ENCODE results near the gene PMM2. TPM values are rescaled to one million over a fixed set of nuclear protein-coding genes. Genes with fewer than 3 reads are reported as not detected.

The PMM2 gene
- polyA plus RNA-seq, 1 donor (not counting 4 experiments of a cell fraction or from before 2014, with no cell fraction given): 38.6 TPM

DNA sequence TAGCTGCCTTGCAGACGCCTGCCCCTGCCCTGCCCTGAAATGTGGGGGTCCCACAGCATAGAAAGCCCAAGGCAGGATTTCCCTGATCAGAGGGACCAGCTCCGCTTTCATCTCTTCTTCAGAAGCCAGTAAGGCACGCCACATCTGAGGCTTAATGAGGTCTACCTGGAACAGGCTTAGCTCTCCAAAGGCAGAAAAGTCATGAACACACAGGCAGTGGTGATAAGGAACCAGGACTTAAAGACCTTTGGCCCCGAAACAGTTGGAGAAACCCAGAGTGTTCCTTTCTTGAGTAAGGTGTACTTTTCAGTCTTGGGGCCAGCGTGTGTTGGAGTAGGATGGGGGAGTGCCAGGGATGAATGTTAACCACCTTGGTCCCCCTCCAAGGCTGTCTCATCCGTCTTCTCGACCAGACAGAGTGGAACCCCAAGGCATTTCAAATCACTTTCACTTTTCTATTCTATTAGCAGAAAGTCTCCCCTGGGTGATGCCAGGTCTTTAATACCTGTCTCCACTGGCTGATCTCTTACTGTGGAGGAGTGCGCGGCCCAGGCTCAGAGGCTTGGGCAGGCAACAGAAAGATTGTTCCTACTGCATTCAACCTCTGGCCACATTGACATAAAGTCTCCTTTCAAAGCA is 44.1 kb upstream of the PMM2 start:
- no peak for TF ChIP-seq EZH2 (IDR thresholded peaks at IDR 0.05; ENCODE audit: low read length)
- TF ChIP-seq, protein P1, sequence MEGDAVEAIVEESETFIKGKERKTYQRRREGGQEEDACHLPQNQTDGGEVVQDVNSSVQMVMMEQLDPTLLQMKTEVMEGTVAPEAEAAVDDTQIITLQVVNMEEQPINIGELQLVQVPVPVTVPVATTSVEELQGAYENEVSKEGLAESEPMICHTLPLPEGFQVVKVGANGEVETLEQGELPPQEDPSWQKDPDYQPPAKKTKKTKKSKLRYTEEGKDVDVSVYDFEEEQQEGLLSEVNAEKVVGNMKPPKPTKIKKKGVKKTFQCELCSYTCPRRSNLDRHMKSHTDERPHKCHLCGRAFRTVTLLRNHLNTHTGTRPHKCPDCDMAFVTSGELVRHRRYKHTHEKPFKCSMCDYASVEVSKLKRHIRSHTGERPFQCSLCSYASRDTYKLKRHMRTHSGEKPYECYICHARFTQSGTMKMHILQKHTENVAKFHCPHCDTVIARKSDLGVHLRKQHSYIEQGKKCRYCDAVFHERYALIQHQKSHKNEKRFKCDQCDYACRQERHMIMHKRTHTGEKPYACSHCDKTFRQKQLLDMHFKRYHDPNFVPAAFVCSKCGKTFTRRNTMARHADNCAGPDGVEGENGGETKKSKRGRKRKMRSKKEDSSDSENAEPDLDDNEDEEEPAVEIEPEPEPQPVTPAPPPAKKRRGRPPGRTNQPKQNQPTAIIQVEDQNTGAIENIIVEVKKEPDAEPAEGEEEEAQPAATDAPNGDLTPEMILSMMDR (optimal IDR thresholded peaks at IDR 0.05 in 1 of 3, IDR thresholded peaks at IDR 0.05 in 1 of 3, conservative IDR thresholded peaks at IDR 0.05 in 1 of 3; ENCODE audit: extremely low read depth in 1 of 3, insufficient read depth in 2 of 3, low read length in 3 of 3): no peak
- Histone ChIP-seq H3K9me1 (ENCODE audit: control insufficient read depth, extremely low read depth, insufficient read depth, low read length) (no peaks in the 10 kb centered on the region), H3K79me2 (ENCODE audit: control insufficient read depth, insufficient read depth, low read length) (no peaks in the 10 kb centered on the region), H3K4me2 (ENCODE audit: control insufficient read depth, extremely low read depth, insufficient read depth, low read depth, low read length) (no peak overlapping the region), H3K36me3 (ENCODE audit: control insufficient read depth in 2 of 2, extremely low read depth in 1 of 2, insufficient read depth in 2 of 2, low read length in 2 of 2) (peaks cover 0 to 8% of the 10 kb centered on the region in 2 experiments), H3K27ac (ENCODE audit: control insufficient read depth, insufficient read depth, low read length) (no peak overlapping the region), H3K4me1 (ENCODE audit: control insufficient read depth, extremely low read depth, insufficient read depth, low read length) (peaks cover 12% of the 10 kb centered on the region), H2AFZ (ENCODE audit: control insufficient read depth, low read length) (no peak overlapping the region), H3K9me3 (ENCODE audit: control insufficient read depth, low read depth, low read length) (no peaks in the 10 kb centered on the region), H4K20me1 (ENCODE audit: control insufficient read depth, extremely low read depth, insufficient read depth, low read length) (no peaks in the 10 kb centered on the region), H3K9ac (ENCODE audit: control insufficient read depth, extremely low read depth, insufficient read depth, low read length) (no peak overlapping the region), H3K4me3 (ENCODE audit: control insufficient read depth in 2 of 3, extremely low read depth in 1 of 3, insufficient read depth in 2 of 3, low read depth in 1 of 3, low read length in 3 of 3) (no peak overlapping the region), H3K27me3 (ENCODE audit: control insufficient read depth, extremely low read depth, insufficient read depth, low read length) (no peaks in the 10 kb centered on the region)
- dilution Hi-C loops (cut with MboI; ENCODE audit: extremely low pct_ligation_motif_present, low sequenced_read_pairs): no loop called here
- DNase-seq (ENCODE audit: low read depth, low spot score): no peak
- no peak for FAIRE-seq

DNA sequence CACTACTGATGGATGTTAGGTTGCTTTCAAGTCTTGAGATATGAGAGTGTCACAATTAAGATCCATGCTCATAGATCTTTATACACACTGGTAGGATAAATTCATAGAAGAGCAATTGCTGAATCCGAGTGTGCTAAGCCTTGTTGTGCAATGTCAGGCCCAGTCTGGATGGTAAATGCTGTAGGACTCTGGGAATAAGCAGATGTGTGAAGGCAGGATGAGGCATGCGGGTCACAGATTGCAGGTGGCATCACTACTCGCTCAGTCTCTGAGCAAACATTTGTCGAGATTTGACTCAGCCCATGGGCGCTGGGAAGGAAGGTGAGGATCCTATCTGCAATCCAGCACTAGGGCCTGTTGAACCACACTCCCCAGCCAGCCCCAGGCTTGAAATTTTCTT is 40.9 kb upstream of the PMM2 start:
- Histone ChIP-seq H3K4me1 (ENCODE audit: control insufficient read depth, extremely low read depth, insufficient read depth, low read length) (peaks cover 8% of the 10 kb centered on the region), H3K79me2 (ENCODE audit: control insufficient read depth, insufficient read depth, low read length) (no peaks in the 10 kb centered on the region), H3K4me3 (ENCODE audit: control insufficient read depth in 2 of 3, extremely low read depth in 1 of 3, insufficient read depth in 2 of 3, low read depth in 1 of 3, low read length in 3 of 3) (no peak overlapping the region), H4K20me1 (ENCODE audit: control insufficient read depth, extremely low read depth, insufficient read depth, low read length) (no peaks in the 10 kb centered on the region), H3K27ac (ENCODE audit: control insufficient read depth, insufficient read depth, low read length) (no peak overlapping the region), H3K4me2 (ENCODE audit: control insufficient read depth, extremely low read depth, insufficient read depth, low read depth, low read length) (no peak overlapping the region), H3K9ac (ENCODE audit: control insufficient read depth, extremely low read depth, insufficient read depth, low read length) (no peak overlapping the region), H3K36me3 (ENCODE audit: control insufficient read depth in 2 of 2, extremely low read depth in 1 of 2, insufficient read depth in 2 of 2, low read length in 2 of 2) (peaks cover 0 to 6% of the 10 kb centered on the region in 2 experiments), H2AFZ (ENCODE audit: control insufficient read depth, low read length) (no peak overlapping the region), H3K27me3 (ENCODE audit: control insufficient read depth, extremely low read depth, insufficient read depth, low read length) (no peaks in the 10 kb centered on the region), H3K9me1 (ENCODE audit: control insufficient read depth, extremely low read depth, insufficient read depth, low read length) (no peaks in the 10 kb centered on the region), H3K9me3 (ENCODE audit: control insufficient read depth, low read depth, low read length) (no peaks in the 10 kb centered on the region)
- DNase-seq (ENCODE audit: low read depth, low spot score): no peak
- FAIRE-seq: no peak
- dilution Hi-C loops (cut with MboI; ENCODE audit: extremely low pct_ligation_motif_present, low sequenced_read_pairs): no loop called here
- TF ChIP-seq, protein P1 (optimal IDR thresholded peaks at IDR 0.05 in 1 of 3, IDR thresholded peaks at IDR 0.05 in 1 of 3, conservative IDR thresholded peaks at IDR 0.05 in 1 of 3; ENCODE audit: extremely low read depth in 1 of 3, insufficient read depth in 2 of 3, low read length in 3 of 3): no peak
- TF ChIP-seq EZH2 (IDR thresholded peaks at IDR 0.05; ENCODE audit: low read length): no peak

All from keratinocyte (primary cell).